ENCODE data around the gene HNRNPA2B1. TPM values are rescaled to one million over a fixed set of nuclear protein-coding genes. Genes with fewer than 3 reads are reported as not detected.

The HNRNPA2B1 gene
- total and polyA plus RNA-seq, 2 of the 8 experiments (the other 6 are each of a cell fraction or from before 2014, with no cell fraction given) = 276 to 1,255 TPM

DNA sequence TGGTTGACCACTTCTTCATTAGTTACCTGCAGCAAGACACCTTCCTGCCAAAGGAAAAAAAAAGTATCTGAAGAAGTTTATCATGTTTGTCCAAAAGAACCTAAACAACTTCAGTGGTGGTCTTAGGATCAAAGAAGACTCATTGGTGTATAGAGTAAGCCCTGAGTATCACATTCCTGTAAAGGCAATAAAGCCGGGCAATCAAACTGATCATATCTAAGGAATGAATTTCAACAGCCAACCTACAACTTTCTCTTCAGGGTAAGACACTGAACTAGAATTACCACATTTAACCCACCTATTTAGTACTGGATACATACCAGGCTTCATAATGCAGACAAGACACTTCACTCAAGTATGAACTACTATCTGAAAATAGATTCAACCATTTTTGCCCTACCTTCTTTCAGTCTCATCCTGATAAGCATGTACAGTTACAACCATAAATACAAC is 10.1 kb downstream of the HNRNPA2B1 start (continued):
- TF ChIP-seq, protein P1, sequence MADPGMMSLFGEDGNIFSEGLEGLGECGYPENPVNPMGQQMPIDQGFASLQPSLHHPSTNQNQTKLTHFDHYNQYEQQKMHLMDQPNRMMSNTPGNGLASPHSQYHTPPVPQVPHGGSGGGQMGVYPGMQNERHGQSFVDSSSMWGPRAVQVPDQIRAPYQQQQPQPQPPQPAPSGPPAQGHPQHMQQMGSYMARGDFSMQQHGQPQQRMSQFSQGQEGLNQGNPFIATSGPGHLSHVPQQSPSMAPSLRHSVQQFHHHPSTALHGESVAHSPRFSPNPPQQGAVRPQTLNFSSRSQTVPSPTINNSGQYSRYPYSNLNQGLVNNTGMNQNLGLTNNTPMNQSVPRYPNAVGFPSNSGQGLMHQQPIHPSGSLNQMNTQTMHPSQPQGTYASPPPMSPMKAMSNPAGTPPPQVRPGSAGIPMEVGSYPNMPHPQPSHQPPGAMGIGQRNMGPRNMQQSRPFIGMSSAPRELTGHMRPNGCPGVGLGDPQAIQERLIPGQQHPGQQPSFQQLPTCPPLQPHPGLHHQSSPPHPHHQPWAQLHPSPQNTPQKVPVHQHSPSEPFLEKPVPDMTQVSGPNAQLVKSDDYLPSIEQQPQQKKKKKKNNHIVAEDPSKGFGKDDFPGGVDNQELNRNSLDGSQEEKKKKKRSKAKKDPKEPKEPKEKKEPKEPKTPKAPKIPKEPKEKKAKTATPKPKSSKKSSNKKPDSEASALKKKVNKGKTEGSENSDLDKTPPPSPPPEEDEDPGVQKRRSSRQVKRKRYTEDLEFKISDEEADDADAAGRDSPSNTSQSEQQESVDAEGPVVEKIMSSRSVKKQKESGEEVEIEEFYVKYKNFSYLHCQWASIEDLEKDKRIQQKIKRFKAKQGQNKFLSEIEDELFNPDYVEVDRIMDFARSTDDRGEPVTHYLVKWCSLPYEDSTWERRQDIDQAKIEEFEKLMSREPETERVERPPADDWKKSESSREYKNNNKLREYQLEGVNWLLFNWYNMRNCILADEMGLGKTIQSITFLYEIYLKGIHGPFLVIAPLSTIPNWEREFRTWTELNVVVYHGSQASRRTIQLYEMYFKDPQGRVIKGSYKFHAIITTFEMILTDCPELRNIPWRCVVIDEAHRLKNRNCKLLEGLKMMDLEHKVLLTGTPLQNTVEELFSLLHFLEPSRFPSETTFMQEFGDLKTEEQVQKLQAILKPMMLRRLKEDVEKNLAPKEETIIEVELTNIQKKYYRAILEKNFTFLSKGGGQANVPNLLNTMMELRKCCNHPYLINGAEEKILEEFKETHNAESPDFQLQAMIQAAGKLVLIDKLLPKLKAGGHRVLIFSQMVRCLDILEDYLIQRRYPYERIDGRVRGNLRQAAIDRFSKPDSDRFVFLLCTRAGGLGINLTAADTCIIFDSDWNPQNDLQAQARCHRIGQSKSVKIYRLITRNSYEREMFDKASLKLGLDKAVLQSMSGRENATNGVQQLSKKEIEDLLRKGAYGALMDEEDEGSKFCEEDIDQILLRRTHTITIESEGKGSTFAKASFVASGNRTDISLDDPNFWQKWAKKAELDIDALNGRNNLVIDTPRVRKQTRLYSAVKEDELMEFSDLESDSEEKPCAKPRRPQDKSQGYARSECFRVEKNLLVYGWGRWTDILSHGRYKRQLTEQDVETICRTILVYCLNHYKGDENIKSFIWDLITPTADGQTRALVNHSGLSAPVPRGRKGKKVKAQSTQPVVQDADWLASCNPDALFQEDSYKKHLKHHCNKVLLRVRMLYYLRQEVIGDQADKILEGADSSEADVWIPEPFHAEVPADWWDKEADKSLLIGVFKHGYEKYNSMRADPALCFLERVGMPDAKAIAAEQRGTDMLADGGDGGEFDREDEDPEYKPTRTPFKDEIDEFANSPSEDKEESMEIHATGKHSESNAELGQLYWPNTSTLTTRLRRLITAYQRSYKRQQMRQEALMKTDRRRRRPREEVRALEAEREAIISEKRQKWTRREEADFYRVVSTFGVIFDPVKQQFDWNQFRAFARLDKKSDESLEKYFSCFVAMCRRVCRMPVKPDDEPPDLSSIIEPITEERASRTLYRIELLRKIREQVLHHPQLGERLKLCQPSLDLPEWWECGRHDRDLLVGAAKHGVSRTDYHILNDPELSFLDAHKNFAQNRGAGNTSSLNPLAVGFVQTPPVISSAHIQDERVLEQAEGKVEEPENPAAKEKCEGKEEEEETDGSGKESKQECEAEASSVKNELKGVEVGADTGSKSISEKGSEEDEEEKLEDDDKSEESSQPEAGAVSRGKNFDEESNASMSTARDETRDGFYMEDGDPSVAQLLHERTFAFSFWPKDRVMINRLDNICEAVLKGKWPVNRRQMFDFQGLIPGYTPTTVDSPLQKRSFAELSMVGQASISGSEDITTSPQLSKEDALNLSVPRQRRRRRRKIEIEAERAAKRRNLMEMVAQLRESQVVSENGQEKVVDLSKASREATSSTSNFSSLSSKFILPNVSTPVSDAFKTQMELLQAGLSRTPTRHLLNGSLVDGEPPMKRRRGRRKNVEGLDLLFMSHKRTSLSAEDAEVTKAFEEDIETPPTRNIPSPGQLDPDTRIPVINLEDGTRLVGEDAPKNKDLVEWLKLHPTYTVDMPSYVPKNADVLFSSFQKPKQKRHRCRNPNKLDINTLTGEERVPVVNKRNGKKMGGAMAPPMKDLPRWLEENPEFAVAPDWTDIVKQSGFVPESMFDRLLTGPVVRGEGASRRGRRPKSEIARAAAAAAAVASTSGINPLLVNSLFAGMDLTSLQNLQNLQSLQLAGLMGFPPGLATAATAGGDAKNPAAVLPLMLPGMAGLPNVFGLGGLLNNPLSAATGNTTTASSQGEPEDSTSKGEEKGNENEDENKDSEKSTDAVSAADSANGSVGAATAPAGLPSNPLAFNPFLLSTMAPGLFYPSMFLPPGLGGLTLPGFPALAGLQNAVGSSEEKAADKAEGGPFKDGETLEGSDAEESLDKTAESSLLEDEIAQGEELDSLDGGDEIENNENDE (IDR thresholded peaks at IDR 0.05; ENCODE audit: insufficient replicate concordance, low read length) = no peak
- TF ChIP-seq BACH1 (IDR thresholded peaks at IDR 0.05; ENCODE audit: low read length) (no peak), RNF2 (IDR thresholded peaks at IDR 0.05; ENCODE audit: borderline replicate concordance, low read depth, low read length, missing control alignments, poor library complexity, severe bottlenecking) (no peak), SIRT6 (IDR thresholded peaks at IDR 0.05; ENCODE audit: low read length) (peak; percentile 64)

Measured in H1 (cell line).